Mesendoderm (in vitro differentiated cells): Measurements from ENCODE around the gene KLHL40.

Experiments used
- DNase-seq: peaks from one replicate; pipeline ENCODE4 v3.0.0; 2013
- H2AK5ac ChIP-seq: 2 replicates; pipeline ENCODE4 v1.6.1; 2013; ENCODE audit warnings: low read length, inconsistent platforms
- H2BK120ac ChIP-seq: 2 replicates; pipeline ENCODE4 v1.6.1; 2013; ENCODE audit warnings: low read depth, mild to moderate bottlenecking, low read length, moderate library complexity, mixed read lengths
- H2BK15ac ChIP-seq: replicated peaks from 2 replicates; pipeline ENCODE4 v1.6.1; 2013; ENCODE audit warnings: low read depth, mild to moderate bottlenecking, moderate library complexity
- H2BK5ac ChIP-seq: 2 replicates; pipeline ENCODE4 v1.6.1; 2013; ENCODE audit warnings: low read length, inconsistent platforms
- H3K18ac ChIP-seq: 2 replicates; pipeline ENCODE4 v1.6.1; 2013; ENCODE audit warnings: mild to moderate bottlenecking, low read length, mixed read lengths
- H3K23ac ChIP-seq: one replicate; pipeline ENCODE4 v1.6.1; 2013; ENCODE audit warnings: low read length
- H3K27ac ChIP-seq: 2 replicates; pipeline ENCODE4 v1.5.1; 2013; ENCODE audit warnings: low read depth, mild to moderate bottlenecking, inconsistent platforms, low read length, moderate library complexity
- H3K27me3 ChIP-seq: 2 replicates; pipeline ENCODE4 v1.6.1; 2013; ENCODE audit warnings: low read length, control low read depth, mild to moderate bottlenecking, inconsistent platforms; ENCODE audit not compliant: insufficient read depth, poor library complexity
- H3K36me3 ChIP-seq: 2 replicates; pipeline ENCODE4 v1.6.1; 2013; ENCODE audit warnings: low read length, inconsistent platforms; ENCODE audit not compliant: control insufficient read depth, insufficient read depth
- H3K4ac ChIP-seq: one replicate; pipeline ENCODE4 v1.6.1; 2013; ENCODE audit warnings: low read depth, mild to moderate bottlenecking, low read length, moderate library complexity
- H3K4me1 ChIP-seq: 2 replicates; pipeline ENCODE4 v1.6.1; 2013; ENCODE audit warnings: low read depth, low read length, inconsistent platforms; ENCODE audit not compliant: control insufficient read depth
- H3K4me2 ChIP-seq: 2 replicates; pipeline ENCODE4 v1.6.1; 2013; ENCODE audit warnings: low read length
- H3K4me3 ChIP-seq: 2 replicates; pipeline ENCODE4 v1.5.1; 2013; ENCODE audit warnings: mild to moderate bottlenecking, low read length
- H3K56ac ChIP-seq: one replicate; pipeline ENCODE4 v1.6.1; 2013; ENCODE audit warnings: low read length
- H3K79me1 ChIP-seq: 2 replicates; pipeline ENCODE4 v1.6.1; 2013; ENCODE audit warnings: low read length, inconsistent platforms
- H3K79me2 ChIP-seq: 2 replicates; pipeline ENCODE4 v1.6.1; 2013; ENCODE audit warnings: mild to moderate bottlenecking, low read length; ENCODE audit not compliant: control insufficient read depth, insufficient read depth
- H3K9ac ChIP-seq: 2 replicates; pipeline ENCODE4 v1.6.1; 2013; ENCODE audit warnings: low read length, inconsistent platforms
- H4K5ac ChIP-seq: one replicate; pipeline ENCODE4 v1.6.1; 2013; ENCODE audit warnings: low read length
- H4K8ac ChIP-seq: one replicate; pipeline ENCODE4 v1.6.1; 2013; ENCODE audit warnings: low read depth, mild to moderate bottlenecking, control low read depth, low read length, moderate library complexity
- WGBS: extraction: QIAGEN DNeasy Blood & Tissue Kit; methylation state at CpG from one replicate; pipeline ENCODE4 v1.1.7; 2013; ENCODE audit warnings: low lambda C conversion rate, missing lambda C conversion rate; ENCODE audit not compliant: insufficient coverage; ENCODE audit errors: extremely low coverage; 5-methylcytosine and 5-hydroxymethylcytosine counted together

The KLHL40 gene

GRCh38 chr3:42652611-42653302 is 32.6 kb upstream of the KLHL40 start:
- no CpG with 5 or more reads among the region's 7 CpGs for WGBS
- Histone ChIP-seq H2AK5ac (no peak overlapping the region), H3K4me1 (peaks cover 18% of the 10 kb centered on the region), H3K9ac (peak overlapping the region; percentile 84), H3K23ac (peak overlapping the region; percentile 61), H3K4me2 (peak overlapping the region; percentile 13), H3K27me3 (no peaks in the 10 kb centered on the region), H2BK5ac (no peak overlapping the region), H3K79me2 (no peaks in the 10 kb centered on the region), H3K36me3 (no peaks in the 10 kb centered on the region), H3K18ac (no peak overlapping the region), H2BK15ac (no peak overlapping the region), H3K4me3 (no peak overlapping the region), H2BK120ac (no peak overlapping the region), H3K27ac (peak overlapping the region; percentile 29), H4K8ac (no peak overlapping the region), H3K4ac (no peak overlapping the region), H3K79me1 (peaks cover 2% of the 10 kb centered on the region), H3K56ac (peak overlapping the region; percentile 92), H4K5ac (no peak overlapping the region)
- peak; percentile 67 for DNase-seq

GRCh38 chr3:42653303-42653559 is 32.1 kb upstream of the KLHL40 start:
- H3K27ac ChIP-seq: no peak overlapping the region

DNA sequence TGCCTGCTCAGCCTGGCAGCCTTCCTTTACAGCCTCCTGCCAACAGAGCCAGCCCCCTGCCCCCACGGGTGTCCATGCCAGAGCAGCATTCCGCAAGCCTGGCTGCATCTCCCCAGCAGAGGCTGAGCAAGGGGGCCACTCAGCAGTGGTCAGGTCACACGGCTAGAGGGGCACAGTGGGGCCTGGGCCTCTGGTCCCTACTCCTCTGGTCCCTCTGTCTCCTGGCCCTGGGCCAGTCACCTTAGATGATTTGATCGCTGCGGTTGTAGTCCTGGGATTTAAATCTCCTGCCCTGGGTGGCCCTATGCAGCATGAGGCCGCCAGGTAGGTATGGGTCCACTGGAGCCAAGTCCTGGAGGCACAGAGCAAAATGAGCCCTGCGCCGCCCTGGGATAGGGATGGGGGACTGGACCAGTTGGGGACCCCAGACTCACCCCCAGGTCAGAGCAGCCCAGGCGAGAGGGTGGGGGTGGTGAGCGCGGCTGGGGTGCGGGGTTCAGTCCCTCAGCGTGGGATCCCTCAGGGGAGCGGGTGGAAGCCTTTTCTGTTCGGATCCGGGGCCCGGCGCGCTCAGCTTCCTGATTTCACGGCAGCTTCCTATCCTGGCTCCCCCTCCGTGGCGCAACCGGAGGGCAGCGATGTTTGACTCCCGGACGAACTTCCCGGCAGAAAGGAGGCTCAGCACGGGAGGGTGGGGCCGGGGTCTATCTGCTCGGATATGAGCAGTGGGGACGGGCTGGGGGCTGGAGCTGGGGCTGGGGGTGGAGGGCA is 31.6 kb upstream of the KLHL40 start, which contains the start of gene ZBTB47:
Gene ZBTB47 (plus strand): TSS at position 138 of the 771 bp plus-strand sequence. CDS start 4,659 bp downstream, outside the sequence.
- H3K36me3 ChIP-seq: no peaks in the 10 kb centered on the region
- H3K79me2 ChIP-seq: no peaks in the 10 kb centered on the region
- H4K8ac ChIP-seq: peak within 1 kb of the TSS; percentile 29
- H3K4me3 ChIP-seq: peak within 1 kb of the TSS; percentile 56
- peaks cover 18% of the 10 kb centered on the region for H3K4me1 ChIP-seq
- H3K18ac ChIP-seq: peak within 1 kb of the TSS; percentile 71
- H3K27ac ChIP-seq: peak within 1 kb of the TSS; percentile 29
- H3K79me1 ChIP-seq: peaks cover 2% of the 10 kb centered on the region
- peak within 1 kb of the TSS; percentile 96 for H3K4ac ChIP-seq
- no peak within 1 kb of the TSS for H2BK5ac ChIP-seq
- H3K27me3 ChIP-seq: no peaks in the 10 kb centered on the region
- WGBS: no CpG with 5 or more reads among the region's 31 CpGs
- no peak within 1 kb of the TSS for H2BK15ac ChIP-seq
- H3K56ac ChIP-seq: peak within 1 kb of the TSS; percentile 92
- peak within 1 kb of the TSS; percentile 57 for H3K4me2 ChIP-seq
- peak; percentile 41 for DNase-seq
- H4K5ac ChIP-seq: no peak within 1 kb of the TSS
- no peak within 1 kb of the TSS for H2AK5ac ChIP-seq
- H2BK120ac ChIP-seq: no peak within 1 kb of the TSS
- H3K23ac ChIP-seq: peak within 1 kb of the TSS; percentile 61
- peak within 1 kb of the TSS; percentile 84 for H3K9ac ChIP-seq

More at GRCh38 chr3:42653303-42653559, 32.1 kb upstream of the KLHL40 start:
- Histone ChIP-seq H3K23ac (peak overlapping the region; percentile 48), H3K27me3 (no peaks in the 10 kb centered on the region), H2BK120ac (no peak overlapping the region), H3K56ac (peak overlapping the region; percentile 92), H3K4me2 (peak overlapping the region; percentile 13), H2BK5ac (no peak overlapping the region), H3K4me3 (no peak overlapping the region), H2BK15ac (no peak overlapping the region), H3K36me3 (no peaks in the 10 kb centered on the region), H3K18ac (no peak overlapping the region), H3K4ac (no peak overlapping the region), H4K5ac (no peak overlapping the region), H3K79me1 (peaks cover 2% of the 10 kb centered on the region), H3K79me2 (no peaks in the 10 kb centered on the region), H4K8ac (no peak overlapping the region), H2AK5ac (no peak overlapping the region), H3K4me1 (peaks cover 18% of the 10 kb centered on the region), H3K9ac (peak overlapping the region; percentile 84)
- WGBS: no CpG with 5 or more reads among the region's 3 CpGs
- DNase-seq: no peak

DNA sequence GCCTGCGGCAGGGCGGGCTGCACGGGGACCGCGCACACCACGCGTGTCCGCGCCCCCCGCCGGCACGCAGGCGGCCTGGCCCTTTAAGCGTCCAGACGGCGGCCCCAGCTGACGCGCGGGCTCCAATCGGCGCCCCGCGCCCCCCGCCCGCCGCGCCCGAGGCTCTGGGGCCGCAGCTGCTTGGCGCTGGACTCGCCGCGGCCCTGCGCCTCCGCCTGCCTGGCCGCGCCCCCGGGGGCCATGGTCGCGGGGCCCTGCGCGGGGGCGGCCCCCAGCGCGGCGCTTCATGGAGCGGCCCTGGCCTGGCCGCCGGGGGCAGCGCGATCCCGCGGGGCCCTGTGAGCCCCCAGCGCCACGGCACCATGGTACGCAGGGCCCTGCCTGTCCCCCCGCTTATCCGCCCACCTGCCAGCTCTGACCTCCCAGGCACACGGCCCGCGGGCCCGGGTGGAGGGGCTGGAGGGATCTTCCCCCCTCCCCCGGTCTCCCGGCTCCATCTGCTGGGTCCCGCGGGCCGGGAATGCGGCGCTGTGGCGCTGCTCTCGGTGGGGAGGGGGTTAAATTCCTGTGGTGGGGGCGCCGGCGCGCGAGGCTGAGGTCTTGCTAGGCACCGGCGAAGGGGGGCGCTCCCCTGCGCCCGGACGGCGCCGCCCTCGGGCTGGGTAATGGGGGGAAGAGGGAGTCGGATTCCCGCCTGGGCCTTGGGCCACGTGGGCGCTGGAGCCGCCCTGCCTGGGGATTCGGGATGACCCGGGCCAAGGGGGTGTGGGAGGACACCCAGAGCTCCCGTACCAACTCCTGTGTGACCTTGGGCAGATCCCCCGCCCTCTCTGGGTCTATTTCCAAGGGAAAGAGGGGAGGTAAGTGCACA is 30.8 kb upstream of the KLHL40 start:
- Histone ChIP-seq H2AK5ac (no peak overlapping the region), H3K18ac (peak overlapping the region; percentile 71), H3K4me3 (peak overlapping the region; percentile 56), H3K23ac (peak overlapping the region; percentile 45), H3K27ac (no peak overlapping the region), H3K79me1 (peaks cover 2% of the 10 kb centered on the region), H3K79me2 (no peaks in the 10 kb centered on the region), H2BK15ac (no peak overlapping the region), H3K56ac (peak overlapping the region; percentile 92), H3K36me3 (no peaks in the 10 kb centered on the region), H4K8ac (peak overlapping the region; percentile 29), H3K9ac (peak overlapping the region; percentile 84), H3K4me1 (peaks cover 18% of the 10 kb centered on the region), H2BK120ac (no peak overlapping the region), H3K4ac (peak overlapping the region; percentile 96), H4K5ac (no peak overlapping the region), H3K27me3 (no peaks in the 10 kb centered on the region), H3K4me2 (peak overlapping the region; percentile 40), H2BK5ac (no peak overlapping the region)
- DNase-seq: peak; percentile 91
- WGBS: no CpG with 5 or more reads among the region's 94 CpGs

DNA sequence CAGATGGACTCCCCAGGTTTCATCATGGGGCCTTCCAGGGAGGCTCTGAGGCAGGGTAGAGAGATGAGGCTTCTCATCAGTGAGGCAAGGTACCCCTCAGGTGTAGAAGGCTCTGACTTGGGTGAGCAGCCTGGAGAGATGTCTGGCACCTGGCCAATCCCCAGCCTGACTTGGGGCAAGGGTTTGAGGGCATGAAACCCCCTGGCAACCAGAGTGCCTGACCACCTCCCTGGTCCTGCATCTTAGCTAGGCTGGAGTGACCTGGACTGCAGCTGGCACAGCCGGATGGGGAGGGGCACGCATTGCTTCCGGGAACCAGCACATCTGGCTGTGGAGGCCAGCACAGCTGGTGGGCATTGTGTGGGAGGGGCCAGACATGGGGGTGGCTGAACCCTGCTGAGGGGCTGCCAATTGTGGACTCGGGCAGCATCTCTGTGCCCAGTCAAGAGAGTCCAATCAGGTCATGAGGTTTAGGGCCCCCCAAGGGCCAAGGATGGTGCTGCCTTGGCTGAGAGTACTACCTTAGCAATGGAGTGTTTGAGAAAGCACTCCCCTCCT is 29.9 kb upstream of the KLHL40 start:
- Histone ChIP-seq H3K27me3 (no peaks in the 10 kb centered on the region), H3K9ac (peak overlapping the region; percentile 84), H3K18ac (peak overlapping the region; percentile 71), H2BK5ac (no peak overlapping the region), H4K8ac (no peak overlapping the region), H3K4me1 (peaks cover 18% of the 10 kb centered on the region), H3K4ac (peak overlapping the region; percentile 44), H3K4me3 (no peak overlapping the region), H3K4me2 (peak overlapping the region; percentile 40), H3K23ac (no peak overlapping the region), H3K56ac (peak overlapping the region; percentile 92), H4K5ac (no peak overlapping the region), H2BK15ac (no peak overlapping the region), H3K36me3 (no peaks in the 10 kb centered on the region), H2BK120ac (no peak overlapping the region), H3K79me1 (peaks cover 2% of the 10 kb centered on the region), H3K79me2 (no peaks in the 10 kb centered on the region), H3K27ac (no peak overlapping the region), H2AK5ac (no peak overlapping the region)
- DNase-seq: peak; percentile 28
- WGBS: no CpG with 5 or more reads among the region's 4 CpGs
